GM18867 (cell line): ENCODE data around the gene HIF3A.

Experiments used
- ATAC-seq: cut with Tn5 transposase; IDR thresholded peaks from one replicate; pipeline ENCODE4 v1.9.1; 2021; ENCODE audit warnings: mild to moderate bottlenecking, moderate library complexity; ENCODE audit not compliant: unreplicated experiment

HIF3A gene

GRCh38 chr19:46326608-46327007 lies 29.8 kb downstream of the HIF3A start:
- no peak for ATAC-seq

- no peak for ATAC-seq
Measured at GRCh38 chr19:46328079-46328478, 31.2 kb downstream of the HIF3A start.

GRCh38 chr19:46330319-46330918 lies 33.6 kb downstream of the HIF3A start:
- no peak for ATAC-seq

- ATAC-seq: no peak
Measured at GRCh38 chr19:46337487-46337886, 40.6 kb downstream of the HIF3A start.

- ATAC-seq: no peak
Measured at GRCh38 chr19:46339446-46339845, 42.6 kb downstream of the HIF3A start.

GRCh38 chr19:46340051-46340659 lies 43.3 kb downstream of the HIF3A start:
- ATAC-seq: no peak

- no peak for ATAC-seq
Measured at GRCh38 chr19:46341937-46342336, 45.1 kb downstream of the HIF3A start.

- no peak for ATAC-seq
Measured at GRCh38 chr19:46344363-46344762, 47.5 kb downstream of the HIF3A start.

- ATAC-seq: no peak
Measured at GRCh38 chr19:46345157-46345556, 48.3 kb downstream of the HIF3A start.

- peak; percentile 59 for ATAC-seq
Measured at GRCh38 chr19:46346821-46347571, 50.2 kb downstream of the HIF3A start, which contains the start of gene PPP5C. PPP5C (plus strand) TSS chr19:46347087; CDS start chr19:46347097, 10 bp downstream.

- ATAC-seq: no peak
Measured at GRCh38 chr19:46347572-46347883, 50.7 kb downstream of the HIF3A start.

GRCh38 chr19:46347985-46348384 lies 51.1 kb downstream of the HIF3A start:
- ATAC-seq: no peak

GRCh38 chr19:46349311-46349993 lies 52.6 kb downstream of the HIF3A start:
- no peak for ATAC-seq

- no peak for ATAC-seq
Measured at GRCh38 chr19:46350029-46350757, 53.4 kb downstream of the HIF3A start.

GRCh38 chr19:46350758-46351159 lies 53.9 kb downstream of the HIF3A start:
- ATAC-seq: no peak

- ATAC-seq: no peak
Measured at GRCh38 chr19:46351241-46352041, 54.6 kb downstream of the HIF3A start.

- no peak for ATAC-seq
Measured at GRCh38 chr19:46353730-46354528, 57.1 kb downstream of the HIF3A start.

GRCh38 chr19:46355234-46356148 lies 58.6 kb downstream of the HIF3A start:
- ATAC-seq: no peak
